ENCODE results near the gene CARMIL1. TPM values are rescaled to one million over a fixed set of nuclear protein-coding genes. Genes with fewer than 3 reads are reported as not detected.

Gene CARMIL1
- total and polyA plus RNA-seq, 3 experiments from 2014 or later = 1.8 to 2.9 TPM; not detected in 1

- Histone ChIP-seq H3K4me1 (ENCODE audit: insufficient read depth, low read length) (no peaks in the 10 kb centered on the region), H3K4me3 (ENCODE audit: low read length) (no peak overlapping the region), H3K9me3 (ENCODE audit: low read length) (no peaks in the 10 kb centered on the region), H3K27me3 (ENCODE audit: insufficient read depth, low read length, poor library complexity, severe bottlenecking) (no peaks in the 10 kb centered on the region), H3K36me3 (ENCODE audit: insufficient read depth, low read length) (no peaks in the 10 kb centered on the region), H3K27ac (ENCODE audit: low read depth, low read length) (no peak overlapping the region)
- Mint-ChIP-seq H3K27me3 (peaks cover 0 to 4% of the 10 kb centered on the region in 2 donors), H3K4me1 (no peaks in the 10 kb centered on the region), H3K27ac (peak overlapping the region in 1 of 8 donors; percentile 76), H3K4me3 (no peak overlapping the region), H3K9me3 (no peaks in the 10 kb centered on the region), H3K36me3 (peaks cover 0 to 8% (median 2%) of the 10 kb centered on the region in 3 donors)
- CTCF ChIA-PET = interaction anchor here (4.5 kb wide), 1 partner anchor 218 kb away, joined by 15 read pairs; no protein-coding TSS in a partner anchor
- POLR2A ChIA-PET = no interaction called here
- DNase-seq = no peak
Measured at GRCh38 chr6:25483943-25484342, 204.8 kb downstream of the CARMIL1 start.

GRCh38 chr6:25484900-25485299, 205.7 kb downstream of the CARMIL1 start:
- no peak overlapping the region for H3K4me3 Mint-ChIP-seq
- Histone ChIP-seq H3K4me1 (ENCODE audit: insufficient read depth, low read length) (no peaks in the 10 kb centered on the region), H3K27me3 (ENCODE audit: insufficient read depth, low read length, poor library complexity, severe bottlenecking) (no peaks in the 10 kb centered on the region), H3K4me3 (ENCODE audit: low read length) (no peak overlapping the region), H3K9me3 (ENCODE audit: low read length) (no peaks in the 10 kb centered on the region), H3K27ac (ENCODE audit: low read depth, low read length) (no peak overlapping the region), H3K36me3 (ENCODE audit: insufficient read depth, low read length) (no peaks in the 10 kb centered on the region)
- no peaks in the 10 kb centered on the region for H3K9me3 Mint-ChIP-seq
- no peak for DNase-seq
- CTCF ChIA-PET = interaction anchor here (2.9 to 4.5 kb wide), 2 partner anchors 206 to 219 kb away, joined by 9 to 15 read pairs; partner anchors contain the start of gene CARMIL1
- peaks cover 0 to 8% (median 2%) of the 10 kb centered on the region in 3 donors for H3K36me3 Mint-ChIP-seq
- no peak overlapping the region for H3K27ac Mint-ChIP-seq
- peaks cover 0 to 4% of the 10 kb centered on the region in 2 donors for H3K27me3 Mint-ChIP-seq
- POLR2A ChIA-PET = no interaction called here
- peaks cover 0 to 3% (median 0%) of the 10 kb centered on the region in 3 donors for H3K4me1 Mint-ChIP-seq

GRCh38 chr6:25485821-25486534, 206.8 kb downstream of the CARMIL1 start:
- peaks cover 0 to 7% (median 1%) of the 10 kb centered on the region in 3 donors for H3K4me1 Mint-ChIP-seq
- H3K9me3 Mint-ChIP-seq = no peaks in the 10 kb centered on the region
- H3K27ac Mint-ChIP-seq = no peak overlapping the region
- H3K27ac ChIP-seq (ENCODE audit: low read depth, low read length) = no peak overlapping the region
- H3K27me3 Mint-ChIP-seq = peaks cover 0 to 2% of the 10 kb centered on the region in 2 donors
- H3K4me3 Mint-ChIP-seq = no peak overlapping the region
- H3K27me3 ChIP-seq (ENCODE audit: insufficient read depth, low read length, poor library complexity, severe bottlenecking) = no peaks in the 10 kb centered on the region
- ChIA-PET POLR2A (no interaction called here), CTCF (interaction anchor here (2.9 to 4.5 kb wide), 2 partner anchors 207 to 220 kb away, joined by 9 to 15 read pairs; partner anchors contain the start of gene CARMIL1)
- H3K4me1 ChIP-seq (ENCODE audit: insufficient read depth, low read length) = no peaks in the 10 kb centered on the region
- no peak for DNase-seq
- peaks cover 0 to 8% (median 2%) of the 10 kb centered on the region in 3 donors for H3K36me3 Mint-ChIP-seq
- H3K9me3 ChIP-seq (ENCODE audit: low read length) = no peaks in the 10 kb centered on the region
- H3K36me3 ChIP-seq (ENCODE audit: insufficient read depth, low read length) = no peaks in the 10 kb centered on the region
- no peak overlapping the region for H3K4me3 ChIP-seq (ENCODE audit: low read length)

GRCh38 chr6:25486550-25486949, 207.4 kb downstream of the CARMIL1 start:
- Mint-ChIP-seq H3K36me3 (peaks cover 0 to 8% (median 2%) of the 10 kb centered on the region in 3 donors), H3K27ac (peak overlapping the region in 1 of 8 donors; percentile 33), H3K9me3 (no peaks in the 10 kb centered on the region), H3K27me3 (peaks cover 0 to 2% of the 10 kb centered on the region in 2 donors), H3K4me1 (peaks cover 0 to 7% (median 1%) of the 10 kb centered on the region in 3 donors), H3K4me3 (no peak overlapping the region)
- no peaks in the 10 kb centered on the region for H3K4me1 ChIP-seq (ENCODE audit: insufficient read depth, low read length)
- H3K4me3 ChIP-seq (ENCODE audit: low read length) = no peak overlapping the region
- H3K27ac ChIP-seq (ENCODE audit: low read depth, low read length) = no peak overlapping the region
- no peaks in the 10 kb centered on the region for H3K9me3 ChIP-seq (ENCODE audit: low read length)
- ChIA-PET CTCF (interaction anchor here (1.5 to 4.5 kb wide), 3 partner anchors 208 to 263 kb away, joined by 3 to 15 read pairs (median 9); partner anchors contain the start of gene CARMIL1), POLR2A (no interaction called here)
- DNase-seq = no peak
- no peaks in the 10 kb centered on the region for H3K27me3 ChIP-seq (ENCODE audit: insufficient read depth, low read length, poor library complexity, severe bottlenecking)
- H3K36me3 ChIP-seq (ENCODE audit: insufficient read depth, low read length) = no peaks in the 10 kb centered on the region

GRCh38 chr6:25487012-25487411, 207.8 kb downstream of the CARMIL1 start:
- Histone ChIP-seq H3K36me3 (ENCODE audit: insufficient read depth, low read length) (no peaks in the 10 kb centered on the region), H3K27ac (ENCODE audit: low read depth, low read length) (no peak overlapping the region), H3K27me3 (ENCODE audit: insufficient read depth, low read length, poor library complexity, severe bottlenecking) (no peaks in the 10 kb centered on the region), H3K9me3 (ENCODE audit: low read length) (no peaks in the 10 kb centered on the region), H3K4me3 (ENCODE audit: low read length) (no peak overlapping the region), H3K4me1 (ENCODE audit: insufficient read depth, low read length) (no peaks in the 10 kb centered on the region)
- DNase-seq = no peak
- Mint-ChIP-seq H3K4me1 (peaks cover 0 to 7% (median 1%) of the 10 kb centered on the region in 3 donors), H3K9me3 (no peaks in the 10 kb centered on the region), H3K4me3 (no peak overlapping the region), H3K36me3 (peaks cover 0 to 8% (median 2%) of the 10 kb centered on the region in 3 donors), H3K27me3 (peaks cover 0 to 2% of the 10 kb centered on the region in 2 donors), H3K27ac (no peak overlapping the region)
- POLR2A ChIA-PET = no interaction called here
- CTCF ChIA-PET = interaction anchor here (0.6 to 4.5 kb wide), 5 partner anchors 19 to 263 kb away, joined by 3 to 15 read pairs (median 3); partner anchors contain the start of gene CARMIL1

- Mint-ChIP-seq H3K27me3 (no peaks in the 10 kb centered on the region), H3K27ac (peak overlapping the region in 1 of 8 donors; percentile 12), H3K36me3 (peaks cover 0 to 5% (median 2%) of the 10 kb centered on the region in 3 donors), H3K4me3 (no peak overlapping the region), H3K9me3 (no peaks in the 10 kb centered on the region), H3K4me1 (peaks cover 0 to 7% (median 1%) of the 10 kb centered on the region in 3 donors)
- Histone ChIP-seq H3K36me3 (ENCODE audit: insufficient read depth, low read length) (no peaks in the 10 kb centered on the region), H3K9me3 (ENCODE audit: low read length) (no peaks in the 10 kb centered on the region), H3K27ac (ENCODE audit: low read depth, low read length) (no peak overlapping the region), H3K27me3 (ENCODE audit: insufficient read depth, low read length, poor library complexity, severe bottlenecking) (no peaks in the 10 kb centered on the region), H3K4me1 (ENCODE audit: insufficient read depth, low read length) (no peaks in the 10 kb centered on the region), H3K4me3 (ENCODE audit: low read length) (no peak overlapping the region)
- DNase-seq = no peak
- CTCF ChIA-PET = interaction anchor here (1.0 to 5.0 kb wide), 4 partner anchors 20 to 265 kb away, joined by 3 to 73 read pairs (median 3); no protein-coding TSS in a partner anchor
- POLR2A ChIA-PET = interaction anchor here (0.7 kb wide), 1 partner anchor 11 kb away, joined by 3 read pairs; no protein-coding TSS in a partner anchor
Measured at GRCh38 chr6:25488156-25488555, 209.0 kb downstream of the CARMIL1 start.

- Histone ChIP-seq H3K27me3 (ENCODE audit: insufficient read depth, low read length, poor library complexity, severe bottlenecking) (no peaks in the 10 kb centered on the region), H3K9me3 (ENCODE audit: low read length) (no peaks in the 10 kb centered on the region), H3K4me3 (ENCODE audit: low read length) (no peak overlapping the region), H3K36me3 (ENCODE audit: insufficient read depth, low read length) (no peaks in the 10 kb centered on the region), H3K27ac (ENCODE audit: low read depth, low read length) (no peak overlapping the region), H3K4me1 (ENCODE audit: insufficient read depth, low read length) (no peaks in the 10 kb centered on the region)
- no peaks in the 10 kb centered on the region for H3K27me3 Mint-ChIP-seq
- H3K36me3 Mint-ChIP-seq = no peaks in the 10 kb centered on the region
- ChIA-PET POLR2A (interaction anchor here (0.6 to 1.0 kb wide), 3 partner anchors 121 to 211 kb away, joined by 3 to 5 read pairs (median 3); partner anchors contain the start of gene CARMIL1), CTCF (interaction anchor here (0.7 to 5.0 kb wide), 20 partner anchors 10 to 266 kb away, joined by 3 to 86 read pairs (median 4); partner anchors contain the start of gene CARMIL1)
- H3K27ac Mint-ChIP-seq = no peak overlapping the region
- no peak for DNase-seq
- H3K4me3 Mint-ChIP-seq = no peak overlapping the region
- H3K9me3 Mint-ChIP-seq = no peaks in the 10 kb centered on the region
- peaks cover 0 to 7% (median 1%) of the 10 kb centered on the region in 3 donors for H3K4me1 Mint-ChIP-seq
Measured at GRCh38 chr6:25489399-25489798, 210.2 kb downstream of the CARMIL1 start.
